Measurements from ENCODE around the gene ARPP21.

ARPP21 gene

DNA sequence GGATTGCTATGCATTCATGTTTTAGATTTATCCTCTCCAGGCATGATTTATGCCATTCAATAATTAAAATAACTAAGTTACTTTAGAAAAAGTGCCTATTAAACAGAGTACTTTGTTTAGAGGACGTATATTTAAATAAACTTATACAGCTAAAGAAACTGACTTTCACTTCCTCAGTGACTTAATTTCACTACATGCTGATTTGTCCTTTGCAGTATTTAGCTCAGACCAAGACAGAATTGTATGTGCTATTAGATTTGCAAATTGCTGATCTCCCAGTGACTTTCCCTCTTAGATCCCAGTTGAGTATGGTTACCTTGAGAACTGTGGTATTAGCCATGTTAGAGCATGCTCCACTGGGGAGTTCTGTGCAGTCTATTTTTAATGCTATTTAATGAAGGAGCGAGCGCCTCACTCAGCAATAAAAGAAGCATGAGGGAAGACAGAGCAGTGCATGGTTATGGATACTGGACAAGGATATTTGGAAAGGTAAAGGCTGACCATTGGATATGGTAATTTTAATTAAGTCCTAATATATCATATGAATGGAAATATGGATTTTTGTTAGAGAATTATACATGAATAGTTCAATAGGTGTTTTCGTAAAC, 2.7 kb downstream of the ARPP21 start:
- no peak for FAIRE-seq

DNA sequence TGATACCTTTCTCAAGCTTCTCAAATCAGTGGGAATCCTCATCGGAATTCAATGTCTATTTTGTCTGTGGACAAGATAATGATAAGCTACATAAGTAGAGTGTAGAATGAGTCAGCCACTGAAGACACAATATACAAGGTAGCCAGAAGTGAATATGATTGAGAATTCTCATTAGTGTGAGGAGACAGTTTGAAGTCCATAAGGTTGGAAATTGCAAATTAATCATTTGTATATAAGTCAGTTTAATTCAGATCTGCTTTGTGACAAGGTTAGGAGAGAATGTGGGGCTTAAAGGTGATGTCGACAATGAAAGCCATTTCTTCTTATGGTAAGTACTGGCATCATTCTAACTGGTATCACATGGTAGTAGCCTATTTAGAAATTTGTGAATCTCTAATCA, 4.2 kb downstream of the ARPP21 start:
- no peak for FAIRE-seq

DNA sequence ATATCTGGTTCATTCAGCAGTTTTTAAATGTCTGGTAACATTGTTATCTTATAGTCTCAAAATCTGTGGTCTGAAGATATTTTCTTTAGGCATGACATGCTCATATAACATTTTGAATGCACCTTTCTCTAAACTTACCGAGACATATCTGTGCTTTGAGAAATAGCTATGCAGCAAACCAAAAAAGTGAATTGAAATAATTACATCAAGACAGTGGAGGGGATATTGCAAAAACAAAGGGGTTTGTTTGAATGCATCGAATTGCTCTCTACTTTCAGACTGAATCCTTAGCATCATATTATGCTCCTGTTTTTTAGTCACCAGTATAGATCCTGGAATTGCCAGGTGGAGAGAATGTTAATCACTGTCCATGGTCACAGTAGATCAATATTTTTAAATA, 5.1 kb downstream of the ARPP21 start:
- no peak for FAIRE-seq

DNA sequence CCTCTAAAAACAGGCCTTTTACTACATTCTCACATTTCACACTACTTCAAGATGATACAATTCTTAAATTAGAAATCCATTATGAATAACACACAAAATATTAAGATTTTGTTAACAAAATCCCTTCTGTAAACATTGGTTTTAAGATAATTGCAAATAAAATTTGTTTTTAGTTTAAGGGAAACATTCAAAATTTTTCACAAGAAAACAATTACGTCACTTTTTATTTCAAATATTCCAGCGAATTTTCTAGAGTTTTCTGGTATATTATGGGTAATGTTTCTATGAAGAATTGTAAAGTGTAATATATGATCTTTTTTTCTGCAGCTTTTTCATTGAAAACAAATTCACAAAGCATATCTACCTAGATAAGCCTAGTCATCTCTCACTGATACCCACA, 5.9 kb downstream of the ARPP21 start:
- FAIRE-seq: no peak

DNA sequence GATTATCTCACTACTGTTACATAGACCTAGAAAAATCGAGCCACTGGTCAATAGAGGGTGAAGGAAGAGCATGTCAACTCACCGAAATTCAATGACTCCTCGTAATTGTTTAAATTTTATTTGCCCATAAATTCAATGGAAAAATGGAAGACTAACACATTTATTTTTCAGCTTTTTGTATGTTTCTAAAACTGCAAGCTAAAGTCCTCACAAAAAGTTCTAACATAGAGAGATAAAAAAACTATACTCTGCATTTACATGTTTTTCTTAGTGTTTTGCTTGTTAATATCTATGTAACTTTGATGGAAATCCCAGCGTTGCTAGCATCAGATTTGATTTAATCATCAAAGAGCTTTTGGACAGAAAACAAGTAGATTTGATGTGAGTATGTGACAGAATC, 6.8 kb downstream of the ARPP21 start:
- FAIRE-seq: no peak

DNA sequence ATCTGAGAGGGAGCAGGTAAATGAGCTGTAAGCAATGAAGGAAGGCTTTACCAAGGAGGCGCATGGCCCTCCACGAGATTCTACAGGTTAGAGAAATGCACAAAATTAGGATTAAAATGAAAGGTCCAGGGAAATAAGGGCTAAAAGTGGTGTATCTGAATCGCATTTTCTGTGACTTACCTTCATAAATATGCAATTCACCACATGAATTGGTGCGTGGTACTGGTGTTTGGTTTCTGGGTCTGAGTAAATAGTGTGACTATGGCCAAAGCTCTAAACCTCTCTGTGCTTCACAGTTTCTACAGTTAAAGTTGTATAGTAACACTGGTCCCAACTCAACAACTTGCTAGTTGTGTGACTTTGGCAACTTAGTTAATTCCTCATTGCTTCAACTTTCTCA, 8.1 kb downstream of the ARPP21 start:
- no peak for FAIRE-seq

DNA sequence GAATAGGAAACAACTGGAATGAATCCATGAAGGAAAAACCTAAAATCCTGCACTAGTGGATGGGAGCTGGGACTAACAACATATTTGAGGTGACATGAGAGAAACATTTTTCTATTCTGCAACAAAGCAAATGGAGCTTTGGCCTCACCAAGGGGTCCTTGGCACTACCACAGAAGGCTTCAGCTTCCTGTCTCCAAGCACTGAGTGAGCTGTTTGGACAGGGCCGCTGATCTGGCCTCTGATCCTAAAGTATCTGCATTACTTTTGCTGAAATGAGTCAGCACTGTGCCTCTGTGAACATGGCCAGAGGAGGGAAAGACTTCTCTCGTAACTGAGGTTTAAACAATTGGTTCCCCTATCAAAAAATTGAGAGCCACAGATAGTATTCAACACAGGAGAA, 9.0 kb downstream of the ARPP21 start:
- no peak for FAIRE-seq

DNA sequence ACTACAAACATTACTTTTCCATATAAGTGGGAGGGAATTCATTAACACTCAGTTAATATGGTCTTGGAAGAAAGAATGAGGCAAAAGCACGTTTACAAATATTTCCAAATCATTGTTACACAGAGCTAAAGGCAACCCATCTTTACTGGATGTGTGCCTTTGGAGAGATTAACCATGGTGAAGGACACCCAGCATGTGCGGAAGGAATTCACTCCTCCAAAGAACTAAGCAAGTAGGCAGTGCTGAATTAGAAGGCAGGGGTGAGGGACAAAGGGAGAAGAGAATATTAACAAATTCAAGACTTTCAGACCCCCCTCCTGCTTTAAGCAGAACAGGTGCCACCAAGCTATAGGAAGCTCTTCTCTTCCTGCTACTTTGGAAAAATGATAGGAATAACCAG, 10.1 kb downstream of the ARPP21 start:
- no peak for FAIRE-seq

DNA sequence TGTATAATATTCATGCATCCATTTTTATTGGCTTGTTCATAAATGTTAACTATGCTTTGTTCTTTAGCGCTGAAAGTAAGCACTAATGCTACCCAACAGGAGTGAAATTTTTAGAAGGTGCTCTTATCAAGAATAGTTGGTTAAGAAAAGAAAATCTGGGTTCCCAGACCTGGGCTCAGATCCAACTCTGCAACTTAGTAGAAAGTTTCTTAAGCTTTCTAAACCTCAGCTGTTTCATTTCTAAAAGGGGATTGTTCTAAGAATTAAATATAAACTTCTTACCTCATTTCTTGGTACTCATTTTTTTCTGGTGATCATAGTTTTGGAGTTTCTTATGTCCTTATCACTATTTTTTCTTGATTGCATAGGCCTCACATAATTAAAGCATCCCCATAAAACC, 12.1 kb downstream of the ARPP21 start:
- no peak for FAIRE-seq

DNA sequence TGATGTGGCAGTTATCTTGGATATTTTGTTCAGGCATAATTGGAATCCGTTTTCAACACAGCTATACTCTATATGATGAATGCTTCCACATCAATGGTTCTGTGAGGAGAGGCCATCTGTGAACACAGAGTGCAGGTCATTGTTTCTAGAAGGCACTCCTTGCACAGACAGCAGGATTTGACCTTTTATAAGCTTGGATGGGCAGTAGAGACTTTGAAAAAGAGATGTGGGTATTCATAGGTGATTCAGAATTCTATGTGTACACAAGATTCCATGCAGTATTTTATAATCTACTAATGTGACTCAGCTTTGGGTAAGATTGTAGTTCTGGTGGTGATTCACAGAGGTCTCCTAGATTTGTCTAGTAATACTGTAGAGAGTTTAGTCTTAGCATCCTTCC, 12.5 kb downstream of the ARPP21 start:
- FAIRE-seq: no peak

DNA sequence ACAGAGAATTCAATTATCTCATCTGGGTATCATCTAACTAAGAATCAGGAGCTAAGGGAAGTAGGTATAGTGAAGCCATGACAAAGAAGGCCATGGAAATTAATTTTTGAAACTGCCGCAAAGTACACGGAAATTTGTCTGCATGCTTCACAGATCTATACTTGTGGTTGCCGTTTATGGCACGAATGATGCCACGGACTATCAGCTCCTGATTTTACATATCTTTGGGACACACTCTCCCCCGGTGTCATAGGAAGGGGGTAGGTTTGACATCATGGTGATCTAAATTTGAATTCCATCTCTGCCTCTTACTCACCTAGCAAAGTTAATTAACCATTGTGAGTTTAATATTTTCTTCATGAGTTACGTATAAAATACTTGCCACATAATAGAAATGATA, 14.0 kb downstream of the ARPP21 start:
- no peak for FAIRE-seq

DNA sequence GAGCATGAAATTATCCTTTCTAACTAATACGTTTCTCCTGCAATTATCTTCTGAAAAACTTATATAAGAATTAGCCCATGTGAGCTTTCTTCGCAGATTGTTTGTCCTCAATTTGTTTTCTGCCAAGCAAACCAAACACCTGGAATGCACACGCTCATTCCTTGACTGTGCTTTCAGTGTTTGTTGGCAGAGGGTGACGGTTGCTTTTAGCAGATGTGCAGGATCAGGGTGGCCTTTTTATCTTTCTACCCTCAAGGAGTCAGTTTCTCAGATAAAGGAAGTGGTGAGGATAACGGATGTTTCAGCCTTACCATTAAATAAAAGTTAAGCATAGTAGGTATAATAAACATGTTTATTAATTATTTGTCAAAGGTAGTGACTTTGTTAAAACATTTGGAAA, 15.2 kb downstream of the ARPP21 start:
- FAIRE-seq: no peak

DNA sequence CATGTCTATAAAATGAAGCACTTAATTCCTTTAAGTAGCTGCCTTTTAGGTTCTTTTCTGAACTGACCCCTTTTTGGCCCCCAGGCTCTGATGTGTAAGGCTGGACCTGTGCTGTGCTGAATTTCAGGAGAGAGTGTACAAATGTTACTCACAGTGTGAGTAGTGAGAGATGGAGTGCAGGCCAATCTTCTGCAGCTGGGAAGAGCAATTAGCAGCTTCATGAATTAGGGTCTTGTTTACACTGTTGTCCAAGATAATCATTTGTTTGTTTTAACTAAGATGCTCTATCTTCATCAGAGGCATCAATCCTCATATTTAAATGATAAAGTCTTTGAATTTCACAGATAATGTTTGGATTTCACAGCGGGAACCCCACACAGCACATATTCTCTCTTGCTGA, 19.4 kb downstream of the ARPP21 start:
- no peak for FAIRE-seq

DNA sequence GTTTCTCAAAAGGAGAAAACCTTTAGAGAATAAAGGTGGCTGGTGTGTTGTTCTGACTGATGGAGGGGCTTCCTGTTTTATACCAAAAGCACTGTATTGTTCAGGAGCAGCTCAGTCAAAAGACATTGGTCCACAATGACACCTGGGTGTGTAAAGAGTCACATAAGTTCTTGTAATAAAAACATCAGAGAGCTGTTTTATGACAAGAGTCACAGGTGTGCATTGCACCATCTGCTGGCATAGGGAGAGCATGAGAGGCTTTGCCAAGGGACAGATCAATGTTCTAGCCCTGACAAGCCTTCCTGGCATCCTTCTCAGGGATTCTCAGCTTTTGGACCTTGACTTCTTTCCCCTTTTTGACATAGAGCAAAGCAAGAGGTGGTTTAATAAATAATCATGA, 20.4 kb downstream of the ARPP21 start:
- no peak for FAIRE-seq

DNA sequence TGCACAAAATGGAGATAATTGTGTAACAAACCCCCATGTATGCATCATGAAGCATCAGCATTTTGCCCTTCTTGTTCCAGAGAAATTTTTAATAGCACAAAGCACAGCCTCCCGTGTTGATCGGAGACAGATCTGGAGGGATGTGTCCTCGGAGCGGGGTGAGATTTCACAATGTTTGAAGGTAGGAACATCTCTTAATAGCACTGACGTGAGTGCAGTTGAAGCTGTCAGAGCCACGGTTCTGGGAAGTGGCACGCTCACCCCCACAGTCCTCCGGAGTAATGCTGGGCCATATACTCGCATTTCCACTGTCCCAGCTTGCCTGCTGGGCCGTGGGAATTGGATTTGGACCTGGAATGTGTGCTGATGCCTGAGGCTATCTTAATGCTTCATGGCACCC, 24.1 kb downstream of the ARPP21 start:
- FAIRE-seq: no peak

DNA sequence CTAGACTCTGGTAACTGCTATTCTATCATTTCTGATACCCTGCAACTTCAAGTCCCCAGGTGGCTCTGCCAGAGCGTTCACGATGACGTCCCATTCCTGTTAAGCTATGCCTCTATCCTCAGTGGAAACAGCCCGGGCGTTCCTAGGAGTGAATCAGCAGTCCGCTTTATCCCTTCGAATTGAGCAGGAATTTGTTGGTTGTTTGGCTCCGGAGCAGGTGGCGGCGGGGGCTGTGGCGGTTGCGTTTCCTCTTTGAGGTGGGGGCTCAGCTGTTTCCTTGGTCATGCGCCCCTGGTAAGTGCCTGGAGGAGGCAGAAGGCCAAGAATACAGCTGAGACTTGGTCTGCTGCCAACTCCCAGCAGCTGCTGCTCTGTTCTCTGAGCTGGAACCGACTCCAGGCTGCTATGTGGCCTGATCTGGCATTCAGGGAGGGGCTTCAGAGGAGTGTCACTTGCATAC, 25.2 kb downstream of the ARPP21 start:
- FAIRE-seq: no peak

DNA sequence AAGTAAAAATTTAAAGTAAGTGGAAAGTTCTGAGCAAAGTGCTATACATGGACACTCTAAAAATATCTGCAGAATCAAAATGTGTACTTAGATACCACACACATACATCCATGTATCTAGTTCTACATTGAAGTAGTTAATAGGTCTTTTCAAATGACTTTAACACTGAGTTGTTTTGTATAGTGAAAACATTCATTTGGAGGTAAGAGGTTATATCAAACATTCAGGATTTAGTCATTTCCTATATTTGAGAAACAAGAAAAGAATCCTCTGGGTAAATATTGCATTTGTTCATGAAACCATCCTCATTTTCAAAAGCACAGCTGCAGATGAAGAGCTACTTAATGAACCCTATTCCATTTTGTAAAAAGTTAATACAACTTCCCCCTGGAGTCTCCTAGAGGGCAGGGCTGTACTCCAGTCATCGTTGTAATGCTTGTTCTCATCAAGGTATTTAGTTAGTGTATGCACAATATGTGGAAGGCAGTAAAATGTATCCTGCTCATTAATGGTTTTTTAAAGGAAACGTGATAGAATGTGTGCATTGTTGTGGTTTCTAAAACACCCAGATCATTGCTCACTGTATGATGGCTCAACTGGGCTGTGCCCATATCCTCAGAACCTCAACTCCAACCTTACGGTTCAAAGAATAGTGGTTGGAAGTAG, 26.2 kb downstream of the ARPP21 start:
- no peak for FAIRE-seq

DNA sequence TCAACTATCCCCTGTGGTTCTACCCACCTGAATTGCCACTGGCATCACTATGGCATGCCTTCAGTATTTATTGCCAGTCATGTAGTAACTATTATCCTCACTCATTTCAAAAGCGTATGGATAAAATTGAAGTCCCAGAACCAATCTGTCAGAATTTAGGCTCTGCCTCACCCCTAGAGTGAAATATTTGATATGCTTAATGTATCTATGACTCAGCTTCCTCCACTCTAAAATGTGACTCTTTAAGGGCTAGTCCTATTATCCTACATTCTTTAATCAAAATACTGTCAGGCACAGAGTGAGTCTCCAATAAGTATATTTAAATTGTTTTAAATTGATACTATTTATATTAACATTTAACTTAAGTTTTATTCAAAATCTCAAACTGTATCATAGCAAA, 27.6 kb downstream of the ARPP21 start:
- no peak for FAIRE-seq

DNA sequence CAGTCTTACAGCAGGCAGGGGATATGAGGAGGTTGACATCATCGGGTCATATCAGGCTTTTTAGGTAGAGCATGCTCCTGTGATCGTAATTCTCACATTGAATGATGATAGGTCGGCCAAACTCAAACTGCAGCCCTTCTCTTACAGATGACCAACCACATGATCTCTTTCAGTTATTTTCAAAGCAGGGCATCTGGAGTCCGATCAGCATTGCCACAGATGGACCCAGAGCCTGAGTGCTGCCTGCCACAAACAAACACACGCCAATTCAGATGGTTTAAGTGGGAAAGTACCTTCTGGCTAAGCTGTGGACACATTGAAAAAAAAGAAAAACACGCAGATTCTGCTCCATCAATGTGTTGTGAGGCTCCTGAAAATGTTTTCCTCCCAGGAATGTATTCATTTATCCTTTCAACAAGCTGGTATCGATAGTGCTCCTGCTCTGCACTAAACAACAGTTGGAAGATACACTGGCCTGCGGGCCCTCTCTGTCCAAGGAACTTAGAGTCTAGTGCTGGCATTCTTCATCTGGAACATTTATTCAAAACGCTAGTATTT, 31.2 kb downstream of the ARPP21 start:
- no peak for FAIRE-seq

DNA sequence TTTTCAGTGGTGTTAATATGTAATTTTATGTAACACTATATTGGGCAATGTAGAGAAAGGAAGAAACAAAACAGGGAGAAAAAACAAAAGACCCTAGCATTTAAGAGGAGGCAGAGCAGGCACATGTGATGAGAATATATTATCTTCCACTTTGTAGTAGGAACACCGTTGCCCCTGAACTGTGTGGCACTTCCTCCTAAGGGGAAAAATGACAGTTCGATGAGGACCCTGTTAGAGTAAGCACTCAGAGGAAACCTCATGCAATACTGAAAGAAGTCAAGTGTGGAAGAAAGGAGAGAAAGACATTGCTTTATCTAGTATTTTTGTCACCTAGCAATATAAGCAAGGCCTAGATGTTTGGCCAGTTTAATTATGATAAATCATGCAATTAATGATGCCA, 32.2 kb downstream of the ARPP21 start:
- no peak for FAIRE-seq

DNA sequence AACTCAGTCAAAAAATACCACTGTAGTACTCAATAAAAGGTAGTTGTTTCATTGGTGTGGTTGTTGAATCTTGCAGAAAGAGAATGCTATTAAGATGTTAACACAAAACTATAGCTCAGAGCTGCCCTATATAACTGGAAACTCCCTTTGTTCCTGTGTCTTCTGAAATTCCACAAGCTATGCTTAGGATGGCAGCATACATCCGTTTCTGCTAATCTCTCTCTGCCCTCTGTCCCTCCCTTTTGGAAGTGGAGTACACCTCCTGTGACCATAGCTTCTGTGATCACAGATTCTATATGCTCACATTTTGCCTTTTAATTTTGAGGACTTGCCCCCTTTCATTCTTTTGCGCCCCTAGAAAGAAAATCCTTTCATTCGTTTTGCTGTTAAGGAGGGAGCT, 33.7 kb downstream of the ARPP21 start:
- FAIRE-seq: no peak

DNA sequence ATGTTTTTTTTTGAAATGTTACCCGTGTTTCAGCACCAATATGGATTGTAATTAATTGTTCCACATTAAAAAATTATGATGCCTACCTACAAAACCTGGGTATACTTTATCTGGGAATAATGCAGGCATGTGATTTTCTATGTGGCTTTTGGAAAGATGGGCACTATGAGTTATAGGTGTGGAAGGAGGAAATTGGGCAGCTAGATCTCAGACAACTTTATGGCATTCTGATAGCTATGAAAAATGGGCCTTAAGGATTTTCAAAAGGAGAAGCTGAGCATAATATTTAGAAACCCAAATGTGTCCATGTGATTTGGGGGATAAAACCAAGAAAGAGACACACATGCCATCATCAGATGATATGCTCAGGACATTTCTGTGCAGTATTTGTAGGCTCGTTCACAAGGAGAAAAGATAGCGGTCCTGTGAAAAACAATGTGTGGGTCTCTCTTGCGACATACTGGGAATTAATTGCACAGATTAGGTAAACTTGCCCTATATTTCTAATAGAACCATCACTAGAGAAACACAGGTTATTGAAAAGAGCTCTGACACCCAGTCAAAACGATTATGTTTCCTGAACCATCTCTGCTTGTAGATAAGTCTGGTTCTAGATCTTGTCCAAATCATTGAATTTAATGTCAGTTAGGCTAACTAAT, 35.3 kb downstream of the ARPP21 start:
- no peak for FAIRE-seq

DNA sequence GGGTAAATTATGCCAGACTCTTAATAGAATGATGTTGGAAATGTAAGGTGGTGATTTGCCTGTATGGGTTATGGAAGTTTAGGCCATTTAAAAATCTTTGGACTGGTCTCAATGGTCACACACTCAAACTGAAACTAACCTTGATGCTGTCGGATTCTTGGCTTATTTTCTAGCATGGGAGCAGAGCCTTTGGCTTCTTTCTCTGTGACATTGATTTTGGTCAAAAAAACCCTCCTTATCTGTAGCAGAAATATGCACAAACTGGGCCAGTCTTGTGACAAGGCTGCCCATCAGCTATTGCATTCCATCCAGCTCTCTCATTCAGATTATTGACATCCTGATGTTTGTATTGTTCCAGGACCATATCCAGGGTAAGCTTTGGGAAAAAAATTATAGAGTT, 35.9 kb downstream of the ARPP21 start:
- no peak for FAIRE-seq

DNA sequence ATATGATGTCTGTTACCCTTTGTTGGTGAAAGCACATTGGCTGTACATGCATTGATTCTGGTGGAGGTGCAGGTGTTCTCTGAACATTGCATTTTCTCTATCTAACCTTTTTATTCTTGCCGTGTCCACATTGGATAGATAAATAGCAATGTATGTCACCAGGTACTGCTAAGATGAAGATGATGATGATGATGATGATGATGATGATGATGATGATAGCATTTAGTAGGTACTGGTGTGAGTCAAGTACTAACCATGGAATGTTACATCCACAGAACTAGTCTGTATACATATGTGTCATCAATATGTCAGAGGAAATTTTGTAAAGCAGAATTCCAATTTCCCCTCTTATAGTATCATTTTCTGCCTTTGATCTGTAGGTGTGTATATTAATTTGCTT, 36.3 kb downstream of the ARPP21 start:
- FAIRE-seq: no peak

All from colon (tissue), 2 donors.